ENCODE measurements around the gene PIGX. TPM values are rescaled to one million over a fixed set of nuclear protein-coding genes. Genes with fewer than 3 reads are reported as not detected.

The PIGX gene
- total RNA-seq, 1 donor = 19.2 TPM

- Histone ChIP-seq H3K27me3 (ENCODE audit: insufficient read depth, low read length) (peaks cover 5% of the 10 kb centered on the region), H3K36me3 (ENCODE audit: insufficient read depth, low read length) (no peaks in the 10 kb centered on the region), H4K20me1 (ENCODE audit: insufficient read depth, low read length) (no peaks in the 10 kb centered on the region), H3K79me2 (ENCODE audit: insufficient read depth, low read length) (no peaks in the 10 kb centered on the region), H2AFZ (ENCODE audit: low read length) (no peak overlapping the region), H3K4me1 (ENCODE audit: insufficient read depth, low read length) (peaks cover 16% of the 10 kb centered on the region), H3K27ac (ENCODE audit: low read depth, low read length) (no peak overlapping the region), H3K4me3 (ENCODE audit: insufficient read depth, low read length) (no peak overlapping the region), H3K9me3 (ENCODE audit: low read depth, low read length) (no peaks in the 10 kb centered on the region), H3K4me2 (ENCODE audit: insufficient read depth, low read length) (no peak overlapping the region)
- no peak for DNase-seq (ENCODE audit: insufficient read length, low spot score, missing footprints)
- TF ChIP-seq CTCF (IDR thresholded peaks at IDR 0.05; ENCODE audit: extremely low read depth, low read depth, low read length) = no peak
Observed at GRCh38 chr3:196689941-196690660, 22.1 kb upstream of the PIGX start.

- H3K4me2 ChIP-seq (ENCODE audit: insufficient read depth, low read length) = no peak overlapping the region
- peaks cover 5% of the 10 kb centered on the region for H3K27me3 ChIP-seq (ENCODE audit: insufficient read depth, low read length)
- no peak overlapping the region for H2AFZ ChIP-seq (ENCODE audit: low read length)
- no peak overlapping the region for H3K27ac ChIP-seq (ENCODE audit: low read depth, low read length)
- no peaks in the 10 kb centered on the region for H4K20me1 ChIP-seq (ENCODE audit: insufficient read depth, low read length)
- DNase-seq (ENCODE audit: insufficient read length, low spot score, missing footprints) = no peak
- H3K4me3 ChIP-seq (ENCODE audit: insufficient read depth, low read length) = no peak overlapping the region
- no peaks in the 10 kb centered on the region for H3K9me3 ChIP-seq (ENCODE audit: low read depth, low read length)
- H3K4me1 ChIP-seq (ENCODE audit: insufficient read depth, low read length) = peaks cover 13% of the 10 kb centered on the region
- TF ChIP-seq CTCF (IDR thresholded peaks at IDR 0.05; ENCODE audit: extremely low read depth, low read depth, low read length) = no peak
- H3K36me3 ChIP-seq (ENCODE audit: insufficient read depth, low read length) = no peaks in the 10 kb centered on the region
- no peaks in the 10 kb centered on the region for H3K79me2 ChIP-seq (ENCODE audit: insufficient read depth, low read length)
Observed at GRCh38 chr3:196691386-196691785, 20.8 kb upstream of the PIGX start.

- H3K4me3 ChIP-seq (ENCODE audit: insufficient read depth, low read length) = no peak overlapping the region
- no peaks in the 10 kb centered on the region for H3K4me1 ChIP-seq (ENCODE audit: insufficient read depth, low read length)
- H3K4me2 ChIP-seq (ENCODE audit: insufficient read depth, low read length) = no peak overlapping the region
- no peaks in the 10 kb centered on the region for H3K9me3 ChIP-seq (ENCODE audit: low read depth, low read length)
- H3K36me3 ChIP-seq (ENCODE audit: insufficient read depth, low read length) = no peaks in the 10 kb centered on the region
- H3K27ac ChIP-seq (ENCODE audit: low read depth, low read length) = no peak overlapping the region
- peaks cover 5% of the 10 kb centered on the region for H3K27me3 ChIP-seq (ENCODE audit: insufficient read depth, low read length)
- peak overlapping the region; percentile 35 for H2AFZ ChIP-seq (ENCODE audit: low read length)
- TF ChIP-seq CTCF (IDR thresholded peaks at IDR 0.05; ENCODE audit: extremely low read depth, low read depth, low read length) = no peak
- no peaks in the 10 kb centered on the region for H4K20me1 ChIP-seq (ENCODE audit: insufficient read depth, low read length)
- peak; percentile 89 for DNase-seq (ENCODE audit: insufficient read length, low spot score, missing footprints)
- H3K79me2 ChIP-seq (ENCODE audit: insufficient read depth, low read length) = no peaks in the 10 kb centered on the region
Observed at GRCh38 chr3:196694202-196694638, 18.0 kb upstream of the PIGX start.

GRCh38 chr3:196694941-196695848, 17.0 kb upstream of the PIGX start:
- DNase-seq (ENCODE audit: insufficient read length, low spot score, missing footprints) = no peak
- Histone ChIP-seq H3K4me1 (ENCODE audit: insufficient read depth, low read length) (no peaks in the 10 kb centered on the region), H3K27me3 (ENCODE audit: insufficient read depth, low read length) (peaks cover 5% of the 10 kb centered on the region), H3K4me3 (ENCODE audit: insufficient read depth, low read length) (no peak overlapping the region), H3K27ac (ENCODE audit: low read depth, low read length) (no peak overlapping the region), H4K20me1 (ENCODE audit: insufficient read depth, low read length) (no peaks in the 10 kb centered on the region), H3K4me2 (ENCODE audit: insufficient read depth, low read length) (no peak overlapping the region), H3K9me3 (ENCODE audit: low read depth, low read length) (no peaks in the 10 kb centered on the region), H3K79me2 (ENCODE audit: insufficient read depth, low read length) (no peaks in the 10 kb centered on the region), H3K36me3 (ENCODE audit: insufficient read depth, low read length) (no peaks in the 10 kb centered on the region), H2AFZ (ENCODE audit: low read length) (no peak overlapping the region)
- no peak for TF ChIP-seq CTCF (IDR thresholded peaks at IDR 0.05; ENCODE audit: extremely low read depth, low read depth, low read length)

Measured in osteoblast (primary cell).